Stimulated activated CD4-positive, alpha-beta T cell treated with anti-CD3 and anti-CD28 coated beads, Interleukin-2, amount 100 ng/mL, for 4 hours (primary cell): ENCODE measurements around the gene SRGAP3.

Experiments used
- DNase-seq: peaks from one replicate; pipeline ENCODE4 v3.0.0-alpha.2; 2020; ENCODE audit warnings: low read depth

SRGAP3 gene

DNA sequence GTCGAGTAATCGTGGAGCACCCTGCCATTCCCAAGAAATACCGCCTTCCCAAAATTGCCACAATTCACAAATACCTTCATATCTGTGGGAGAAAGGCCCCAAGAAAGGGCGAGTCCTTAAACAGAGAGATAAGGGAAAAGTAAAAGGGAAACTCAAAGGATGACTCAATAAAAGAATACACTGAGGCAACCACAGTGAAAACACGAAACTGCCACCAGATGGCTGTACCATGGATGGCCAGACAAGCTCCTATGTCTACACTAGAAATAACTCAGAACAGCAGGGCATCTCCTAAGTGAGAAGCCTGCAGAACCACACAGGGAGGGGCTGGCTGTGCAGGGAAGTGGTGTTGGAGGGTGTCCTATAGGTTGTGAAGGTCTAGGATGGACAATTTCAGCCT is 25.0 kb downstream of the SRGAP3 start:
- DNase-seq, result no peak

DNA sequence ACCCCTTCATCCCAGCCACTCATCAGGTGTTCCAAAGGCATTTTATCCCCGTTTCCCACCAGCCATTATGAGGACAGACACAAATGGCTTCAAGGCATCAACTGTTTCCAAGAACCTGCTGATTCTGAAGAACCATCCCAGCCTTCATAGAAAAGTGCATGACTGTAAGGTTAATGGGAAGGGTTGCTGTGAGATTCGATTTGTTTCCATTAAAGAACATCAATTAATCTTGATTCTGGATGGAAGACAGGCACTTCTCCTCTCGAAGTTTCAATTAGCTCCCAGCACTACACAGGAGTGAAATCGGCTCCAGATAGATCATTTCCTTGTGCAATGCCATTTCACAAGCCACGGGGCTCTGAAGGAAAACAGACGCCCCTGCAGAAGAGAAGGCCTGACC is 25.8 kb downstream of the SRGAP3 start:
- DNase-seq, result no peak

DNA sequence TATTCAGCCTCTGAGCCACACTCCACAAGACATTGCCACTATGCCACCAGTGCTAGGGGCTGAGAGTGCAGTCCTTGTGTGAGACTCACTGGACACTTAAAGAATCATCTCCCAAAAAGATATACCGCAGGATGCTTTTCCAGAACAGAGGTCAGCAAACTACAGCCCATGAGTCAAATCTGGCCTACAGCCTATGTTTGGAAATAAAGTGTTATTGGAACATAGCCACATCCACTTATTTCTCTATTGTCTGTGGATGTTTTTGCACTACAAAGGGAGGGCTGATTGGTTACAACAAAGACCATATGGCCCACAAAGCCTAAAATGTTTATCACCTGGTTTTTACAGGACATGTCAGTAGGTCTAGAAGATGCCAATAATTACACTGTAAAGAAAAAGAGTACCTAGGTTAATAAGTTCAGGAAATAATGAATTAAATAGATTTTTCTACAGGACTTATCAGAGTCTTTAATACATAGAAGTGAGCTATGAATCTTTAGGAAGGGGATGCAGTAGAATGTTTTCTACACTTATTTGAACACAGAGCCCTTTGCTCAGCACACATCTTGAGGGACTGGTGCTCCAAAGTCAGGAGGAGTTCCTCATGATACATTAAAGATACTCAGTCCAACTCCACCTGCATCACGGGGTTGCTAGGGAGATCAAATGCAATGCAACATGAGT is 26.3 kb downstream of the SRGAP3 start:
- no peak for DNase-seq

DNA sequence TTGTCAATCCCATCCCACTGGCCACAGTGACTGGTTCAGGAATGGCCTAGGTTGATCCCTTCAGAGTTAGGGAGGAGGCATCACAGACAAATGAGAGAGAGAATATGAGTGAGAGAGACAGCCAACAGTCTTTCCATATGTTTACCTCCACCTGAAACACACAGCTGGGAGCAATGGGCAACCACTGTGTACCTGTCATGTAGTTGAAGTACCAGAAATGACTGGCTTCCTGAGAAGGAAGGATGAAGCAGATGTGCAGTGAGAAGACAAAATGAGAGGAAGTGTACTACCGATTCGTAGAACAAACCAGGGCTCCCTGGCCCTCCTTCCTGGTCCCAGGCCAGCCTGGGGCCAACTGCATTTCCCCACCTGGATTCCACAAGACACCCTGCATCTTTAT is 27.4 kb downstream of the SRGAP3 start:
- DNase-seq, result no peak

DNA sequence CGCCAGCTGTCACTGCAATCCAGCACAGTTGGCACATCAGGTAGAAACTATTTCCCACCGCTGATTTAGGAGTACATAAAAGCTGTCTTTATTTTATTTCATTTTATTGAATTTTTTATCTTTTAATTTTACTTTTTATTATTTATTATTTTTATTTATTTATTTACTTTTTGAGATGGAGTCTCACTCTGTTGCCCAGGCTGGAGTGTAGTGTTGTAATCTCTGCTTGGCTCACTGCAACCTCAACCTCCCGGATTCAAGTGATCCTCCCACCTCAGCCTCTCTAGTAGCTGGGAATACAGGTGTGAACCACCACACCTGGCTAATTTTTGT is 31.0 kb downstream of the SRGAP3 start:
- DNase-seq, result no peak

DNA sequence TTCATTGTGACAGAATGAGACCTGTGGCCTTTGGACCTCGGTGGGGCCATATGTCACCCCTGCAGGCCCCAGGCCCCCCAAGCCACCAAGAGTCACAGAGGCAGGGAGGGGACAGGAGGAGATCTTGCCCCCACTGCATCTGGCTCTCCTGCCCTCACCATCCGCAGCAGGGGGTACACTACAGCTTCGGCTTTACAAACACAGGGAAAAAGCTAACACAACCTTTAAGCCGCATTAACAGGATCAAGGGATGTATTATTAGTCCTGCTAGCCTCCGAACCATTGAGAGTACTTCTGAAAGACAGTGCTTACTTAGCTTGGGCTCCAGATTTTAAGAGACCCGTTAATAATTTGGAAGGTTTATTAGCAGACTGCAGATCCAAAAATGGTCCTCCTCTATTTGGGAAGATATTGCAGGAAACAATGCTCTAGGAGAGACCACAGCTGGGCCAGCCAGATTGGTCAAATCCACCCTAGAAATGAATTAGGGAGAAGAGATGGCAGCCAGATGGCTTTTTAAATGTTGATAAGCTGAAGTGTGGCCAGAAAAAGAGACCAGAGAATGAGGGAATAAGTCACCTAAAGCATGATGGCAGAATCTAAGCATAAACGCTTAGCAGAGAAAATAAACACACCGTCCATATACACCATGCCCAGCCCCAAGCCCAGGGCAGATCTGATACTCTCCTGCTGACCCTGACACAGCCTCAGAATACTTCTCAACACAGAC is 31.5 kb downstream of the SRGAP3 start:
- DNase-seq, result no peak

DNA sequence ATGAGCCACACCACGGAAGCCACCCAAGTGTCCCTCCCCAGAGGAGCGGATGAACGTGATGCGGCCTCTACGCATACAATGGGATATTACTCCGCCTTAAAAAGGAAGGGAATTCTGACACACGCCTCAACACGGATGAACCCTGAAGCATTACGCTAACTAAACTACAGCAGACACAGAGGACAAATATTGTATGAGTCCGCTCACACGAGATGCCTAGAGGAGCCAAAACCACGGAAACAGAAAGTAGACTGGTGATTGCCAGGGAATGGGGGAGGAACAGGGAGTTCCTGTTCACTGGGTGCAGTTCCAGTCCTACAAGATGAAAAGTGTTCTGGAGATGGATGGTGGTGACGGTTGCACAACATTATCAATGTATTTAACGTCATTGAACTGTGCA is 32.7 kb downstream of the SRGAP3 start:
- no peak for DNase-seq

DNA sequence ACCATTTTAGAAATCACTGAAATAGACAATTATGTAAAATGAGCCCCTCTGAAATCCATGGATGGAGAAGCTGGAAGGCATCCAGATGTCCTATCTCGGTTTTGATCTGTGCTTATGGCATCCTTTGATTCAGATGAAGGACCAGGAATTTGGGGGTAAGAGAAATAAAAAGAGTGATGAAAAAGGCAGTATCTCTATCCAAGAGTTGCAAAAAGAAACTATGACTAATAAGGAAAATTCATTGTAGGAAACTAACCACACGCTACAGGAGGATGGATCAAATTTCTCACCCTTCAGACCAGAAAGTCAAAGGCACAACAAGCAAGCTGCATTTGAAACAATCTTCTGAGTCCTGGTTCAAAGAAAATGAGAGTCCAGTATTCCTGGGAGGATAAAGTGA is 34.8 kb downstream of the SRGAP3 start:
- DNase-seq, result no peak

DNA sequence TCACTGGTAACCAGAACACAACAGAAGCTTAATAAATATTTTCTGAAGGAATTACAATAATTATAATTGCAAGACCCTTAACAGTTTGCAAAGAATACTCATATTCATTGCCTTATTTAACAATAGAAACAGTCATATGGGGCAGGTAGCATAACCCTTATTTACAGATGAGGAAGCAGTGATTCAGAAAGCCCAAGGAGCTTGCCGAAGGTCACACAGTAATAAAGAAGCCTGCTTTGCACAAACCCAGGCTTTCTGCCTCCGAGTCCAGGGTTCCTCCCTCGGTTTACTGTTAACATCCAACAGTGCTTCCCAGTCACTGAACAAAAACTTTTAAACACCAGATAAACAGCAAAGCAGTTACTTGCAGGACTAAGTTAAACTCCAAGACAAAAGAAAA is 35.3 kb downstream of the SRGAP3 start:
- DNase-seq, result no peak

DNA sequence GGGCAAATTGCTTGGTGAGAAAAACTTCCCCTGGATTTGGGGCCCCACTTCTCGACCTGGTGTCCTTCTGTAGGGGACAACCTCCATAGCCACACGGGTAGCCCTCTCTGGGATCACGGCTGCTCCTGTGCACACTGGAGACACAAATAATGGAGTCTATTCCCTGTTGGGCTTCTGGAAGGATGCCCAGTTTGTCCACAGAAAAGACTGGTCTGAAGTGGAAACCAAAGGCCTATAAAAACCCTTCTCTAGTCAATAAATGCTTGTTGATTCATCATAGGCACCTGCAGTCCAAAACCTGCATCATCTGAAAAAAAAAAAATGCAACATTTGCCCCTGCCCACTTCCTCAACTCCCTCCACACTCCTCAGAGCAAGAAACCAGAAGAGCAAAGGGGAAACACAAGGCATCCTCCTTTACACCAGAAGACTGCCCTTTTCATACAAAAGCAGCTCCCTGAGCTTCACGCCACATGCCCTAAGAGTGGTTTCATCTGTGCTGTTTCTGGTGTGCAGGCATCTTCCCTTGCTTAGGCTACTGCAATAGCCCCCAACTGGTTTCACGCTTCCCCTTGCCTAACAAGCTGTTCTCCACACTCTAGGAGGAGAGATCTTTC is 36.3 kb downstream of the SRGAP3 start:
- no peak for DNase-seq

DNA sequence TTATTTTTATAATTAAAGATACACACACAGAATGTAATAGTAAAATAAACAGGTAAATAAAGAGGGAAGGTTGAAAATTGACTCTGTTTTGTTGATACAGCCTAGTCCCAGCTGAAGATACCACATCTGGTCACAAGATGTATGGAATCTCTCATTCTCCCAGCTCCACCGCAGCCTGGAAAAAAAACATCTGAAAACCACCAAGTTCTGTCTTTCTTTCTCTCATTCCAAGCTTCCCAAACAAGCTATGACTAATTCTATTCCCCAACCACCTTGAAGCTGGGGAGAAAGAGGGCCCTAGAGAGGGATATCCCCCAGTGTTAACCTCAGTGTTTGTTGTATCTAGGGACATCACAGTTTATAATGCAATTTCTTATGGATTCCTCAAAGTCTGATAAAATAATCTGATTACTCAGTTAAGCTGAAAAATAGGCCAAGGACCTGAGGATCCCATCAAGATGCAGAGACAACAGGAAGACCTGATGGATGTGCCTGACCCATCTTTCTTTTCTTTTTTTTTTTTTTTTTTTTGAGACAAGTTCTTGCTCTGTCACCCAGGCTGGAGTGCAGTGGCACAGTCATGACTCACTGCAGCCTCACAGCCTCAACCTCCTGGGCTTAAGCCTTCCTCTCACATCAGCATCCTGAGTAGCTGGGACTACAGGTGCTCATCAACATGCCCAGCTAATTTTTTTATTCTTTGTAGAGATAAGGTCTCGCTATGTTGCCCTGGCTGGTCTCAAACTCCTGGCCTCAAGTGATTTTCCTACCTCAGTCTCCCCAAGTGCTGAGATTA is 38.1 kb downstream of the SRGAP3 start:
- DNase-seq, result no peak

DNA sequence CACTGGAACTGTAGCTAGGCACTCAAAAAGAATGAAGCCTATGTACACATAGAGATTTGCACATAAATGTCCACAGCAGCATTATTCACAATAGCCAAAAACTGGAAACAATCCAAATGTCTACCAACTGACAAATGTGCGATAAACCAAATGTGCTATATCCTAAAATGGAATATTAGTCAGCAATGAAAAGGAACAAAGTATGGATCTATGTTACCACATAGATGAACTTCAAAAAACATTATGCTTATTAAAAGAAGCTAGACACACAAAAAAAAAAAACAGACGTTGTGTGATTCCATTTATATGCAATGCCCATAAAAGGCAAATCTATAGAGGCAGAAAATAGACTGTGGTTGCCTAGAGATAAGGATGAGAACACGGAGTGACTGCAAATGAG is 39.7 kb downstream of the SRGAP3 start:
- no peak for DNase-seq

DNA sequence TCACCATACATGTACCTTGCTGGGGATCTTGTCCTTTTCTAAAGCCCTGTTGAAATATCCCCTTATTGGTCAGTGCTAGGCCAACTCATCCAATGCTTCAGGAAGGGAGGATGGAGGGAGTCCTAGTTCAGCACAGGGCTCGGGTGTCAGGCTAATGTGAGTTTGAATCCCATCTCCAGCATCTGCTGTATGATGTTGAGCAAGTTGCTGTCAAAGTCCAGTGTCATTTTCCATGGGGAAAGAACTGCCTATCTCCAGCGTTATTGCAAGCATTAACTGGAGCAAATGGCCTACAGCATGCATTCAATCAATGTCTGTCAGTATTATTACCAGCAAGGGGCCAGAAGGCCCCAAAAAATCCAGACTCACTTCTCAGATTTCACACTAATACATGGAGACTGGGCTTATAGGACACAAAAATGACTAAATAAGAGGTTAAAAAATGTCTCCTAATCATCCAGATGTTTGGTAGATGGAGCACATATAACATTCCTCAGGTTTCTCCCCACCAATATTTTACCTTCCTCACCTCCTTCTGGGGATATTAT is 40.8 kb downstream of the SRGAP3 start:
- no peak for DNase-seq

DNA sequence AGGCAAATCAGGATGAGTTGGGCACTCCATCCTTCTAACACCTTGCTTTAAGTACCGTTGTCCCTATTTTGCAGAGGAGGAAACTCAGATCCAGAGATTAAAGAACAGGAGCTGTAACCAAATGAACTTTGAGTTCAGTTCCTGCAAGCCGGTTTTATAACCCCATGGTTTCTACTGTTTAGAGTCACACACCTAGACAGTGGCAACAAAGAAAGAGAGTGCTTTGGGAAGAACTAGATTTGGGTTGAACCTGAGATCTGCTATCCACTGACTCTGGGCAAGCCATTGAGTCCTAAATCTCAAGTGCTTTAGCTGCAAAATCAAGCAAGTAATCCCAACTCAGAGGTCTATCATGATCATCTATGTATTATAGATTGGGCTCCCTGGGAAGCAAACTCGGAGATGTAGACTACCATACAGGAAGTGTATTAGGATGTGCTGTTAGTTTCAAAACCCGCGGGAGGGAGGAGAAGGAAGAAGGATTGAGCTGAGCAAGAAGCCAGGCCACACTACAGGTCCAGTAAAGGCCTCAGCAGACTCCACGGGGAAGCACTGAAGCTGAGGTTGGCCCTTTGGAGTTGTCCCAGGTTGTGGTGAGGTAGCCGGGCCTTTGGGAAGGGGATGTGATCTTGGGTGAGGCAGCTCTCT is 42.2 kb downstream of the SRGAP3 start:
- DNase-seq, result no peak

DNA sequence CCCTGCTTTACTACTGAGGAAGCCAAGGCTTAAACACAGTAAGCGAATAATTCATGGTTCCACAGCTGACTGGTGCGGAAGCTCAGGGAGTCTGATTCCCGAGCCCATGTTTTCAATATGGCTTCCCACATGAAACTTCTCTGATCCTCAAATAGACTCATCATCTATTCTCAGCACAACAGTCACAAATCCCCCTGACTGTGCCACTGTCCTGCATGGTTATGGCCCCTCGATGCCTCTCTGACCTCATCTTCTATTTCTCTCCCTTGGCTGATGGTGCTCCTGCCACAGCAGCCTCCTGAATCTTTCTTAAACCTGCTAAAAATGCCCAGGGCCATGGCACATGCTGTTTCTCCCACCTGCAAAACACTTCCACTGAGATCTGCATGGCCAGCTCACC is 43.2 kb downstream of the SRGAP3 start:
- DNase-seq, result no peak

DNA sequence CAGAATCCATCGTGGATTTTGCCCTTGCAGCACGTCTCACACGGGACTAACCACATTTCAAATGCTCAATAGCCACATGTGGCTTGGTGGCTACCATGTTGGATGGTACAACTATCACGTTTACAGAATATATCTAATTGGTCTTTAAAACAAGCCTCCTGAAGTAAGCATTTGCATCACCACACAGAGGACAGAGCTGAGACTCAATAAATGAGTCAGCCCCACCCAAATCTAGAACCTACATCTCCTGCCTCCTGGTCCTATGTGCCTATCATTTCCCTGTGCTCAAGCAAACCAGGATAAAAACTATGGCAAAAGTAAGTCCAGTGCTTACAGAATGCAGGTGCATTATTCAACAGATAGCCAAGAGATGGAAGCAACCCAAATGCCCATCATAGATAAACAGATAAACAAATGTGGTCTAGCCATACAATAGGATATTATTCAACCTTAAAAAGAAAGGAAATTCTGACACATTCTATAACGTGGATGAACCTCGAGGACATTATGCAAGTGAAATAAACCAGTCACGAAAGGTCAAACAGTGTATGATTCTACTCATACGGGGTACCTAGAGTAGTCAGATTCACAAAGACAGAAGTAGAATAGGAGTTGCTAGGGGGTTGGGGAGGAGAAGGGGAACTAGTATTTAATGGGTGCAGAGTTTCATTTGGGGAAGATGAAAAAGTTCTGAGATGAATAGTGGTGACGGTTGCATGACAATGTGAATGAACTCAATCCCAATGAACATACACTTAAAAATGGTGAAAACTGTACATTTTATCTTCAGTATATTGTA is 43.9 kb downstream of the SRGAP3 start:
- DNase-seq, result no peak

DNA sequence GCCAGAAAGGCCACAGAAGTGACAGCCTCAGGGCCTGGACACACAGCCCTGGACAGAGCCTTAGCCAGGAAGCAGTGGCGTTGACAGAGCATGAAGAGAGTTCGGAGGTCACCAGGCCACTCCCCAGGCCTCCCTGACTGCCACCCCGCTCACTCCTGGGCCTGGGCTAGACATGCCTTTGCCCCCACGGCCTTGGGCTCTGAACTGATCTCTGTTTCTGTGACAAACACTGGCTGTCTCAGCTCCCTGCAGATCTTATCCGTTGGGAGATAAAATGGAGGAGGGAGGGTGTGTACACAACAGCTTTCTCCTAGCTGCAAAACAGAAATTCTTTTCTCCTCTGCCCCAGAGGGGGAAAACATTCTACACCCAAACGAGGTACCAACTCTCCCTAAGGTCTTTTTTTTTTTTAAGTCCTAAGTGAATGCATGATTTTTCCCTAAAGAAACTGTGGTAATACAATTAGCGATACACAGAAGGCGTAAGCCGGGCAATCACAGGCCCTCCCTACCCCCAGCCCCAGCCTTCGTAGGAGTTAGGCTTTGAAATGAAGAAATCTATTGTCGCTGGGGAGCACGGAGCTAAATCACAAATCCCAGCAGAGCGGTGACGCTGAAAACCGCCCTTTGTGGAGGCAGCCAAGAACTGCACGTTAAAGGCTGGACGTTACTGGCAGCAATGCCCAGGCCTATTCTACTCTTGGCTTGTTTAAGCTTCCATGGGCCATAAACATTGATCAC is 45.0 kb downstream of the SRGAP3 start:
- no peak for DNase-seq

DNA sequence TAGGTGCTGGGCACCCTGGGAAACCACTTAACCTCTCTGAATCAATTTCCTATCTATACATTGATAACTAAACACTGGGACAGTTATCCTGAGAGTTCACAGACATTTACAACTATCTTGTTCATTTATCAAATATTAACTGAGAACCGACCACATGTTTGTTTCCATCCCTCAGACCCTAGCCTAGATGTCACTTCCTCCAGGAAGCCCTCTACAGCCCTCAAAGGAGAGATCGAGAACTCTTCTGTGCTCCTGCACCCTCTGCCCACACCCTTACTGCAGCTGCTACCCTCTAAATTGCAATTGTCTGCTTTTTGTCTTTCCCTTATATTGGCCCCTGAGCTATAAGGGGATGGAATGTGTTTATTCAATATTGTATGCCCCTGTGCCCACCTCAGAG is 46.1 kb downstream of the SRGAP3 start:
- no peak for DNase-seq

DNA sequence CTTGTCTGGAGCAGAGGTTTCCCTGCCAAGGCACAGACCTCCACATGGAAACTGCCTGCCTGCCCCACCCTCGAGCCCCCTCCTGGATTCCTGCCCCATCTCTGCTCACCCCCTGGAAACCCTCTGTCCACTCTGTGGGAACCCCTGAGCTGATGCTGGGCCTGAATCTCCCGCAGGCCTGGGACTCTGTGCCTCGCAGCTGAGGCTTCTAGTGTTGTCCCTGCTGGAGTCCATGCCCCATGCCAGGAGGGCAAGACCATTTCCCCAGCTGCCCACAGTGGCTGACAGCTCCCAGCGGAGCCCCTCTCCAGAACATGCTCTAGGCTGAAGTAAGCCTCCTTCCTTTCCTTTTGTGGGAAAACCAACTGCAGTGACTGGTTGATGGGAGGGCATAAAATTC is 46.9 kb downstream of the SRGAP3 start:
- no peak for DNase-seq

DNA sequence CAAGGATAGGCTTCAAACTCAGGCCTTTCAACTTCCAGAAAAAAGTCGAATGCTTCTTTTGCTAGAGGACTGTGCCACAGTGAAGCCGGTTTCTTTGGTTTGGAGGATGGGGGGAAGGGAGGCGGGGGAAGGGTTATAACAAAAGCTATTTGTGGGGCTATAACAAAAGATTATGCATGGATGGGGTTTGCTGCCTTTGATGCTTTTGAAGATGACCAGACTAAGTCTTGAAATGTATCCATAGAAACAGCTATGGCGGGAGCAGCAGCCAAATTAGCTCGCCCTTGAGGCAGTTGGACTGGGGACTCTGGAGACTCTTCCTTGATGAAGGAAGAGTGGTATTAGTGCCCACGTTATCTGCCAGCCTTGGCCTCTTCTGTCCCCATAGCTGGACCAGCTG is 47.5 kb downstream of the SRGAP3 start:
- no peak for DNase-seq

DNA sequence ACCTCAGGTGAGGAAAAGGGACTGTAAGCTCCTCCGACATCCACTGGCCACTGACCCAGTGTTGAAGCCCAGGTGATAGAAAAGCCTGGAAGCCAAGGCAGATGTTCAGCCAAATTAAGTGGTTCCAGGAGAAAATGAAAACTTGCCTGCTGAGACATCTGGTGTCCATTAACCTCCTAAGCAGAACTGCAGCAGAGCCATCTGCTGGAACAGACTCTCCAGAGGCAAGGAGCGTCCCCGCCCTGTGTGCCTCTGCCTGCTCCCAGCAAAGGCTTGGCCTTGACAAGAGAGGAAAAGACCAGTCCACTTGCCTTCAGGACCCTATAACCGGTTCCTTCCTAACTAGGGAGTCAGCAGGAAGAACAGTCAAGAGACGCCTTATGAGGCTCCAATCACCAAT is 48.2 kb downstream of the SRGAP3 start:
- no peak for DNase-seq
